Sigmoid colon (tissue), 7 donors: ENCODE measurements around the gene KREMEN1. TPM values are rescaled to one million over a fixed set of nuclear protein-coding genes. Genes with fewer than 3 reads are reported as not detected.

Experiments used
- DNase-seq: peaks from one replicate; pipeline ENCODE4 v3.0.0-alpha.2; 2019
- H3K27ac ChIP-seq, 4 donors: fragments of 200-600 bp; sonication (generic); one replicate each; pipeline ENCODE4 v1.5.1; 2016 to 2019; ENCODE audit warnings: mild to moderate bottlenecking in 1 of 4
- H3K27me3 ChIP-seq, 3 donors: fragments of 200-600 bp; sonication (generic); one replicate each; pipeline ENCODE4 v1.5.1; 2019; ENCODE audit warnings: mild to moderate bottlenecking in 1 of 3
- H3K36me3 ChIP-seq, 4 donors: fragments of 200-600 bp; sonication (generic); one replicate each; pipeline ENCODE4 v1.5.1; 2016 to 2019
- H3K4me1 ChIP-seq, 4 donors: fragments of 200-600 bp; sonication (generic); one replicate each; pipeline ENCODE4 v1.5.1; 2017 to 2019
- H3K4me3 ChIP-seq, 4 donors: fragments of 200-600 bp; sonication (generic); one replicate each; pipeline ENCODE4 v1.5.1; 2017 to 2019; ENCODE audit warnings: mild to moderate bottlenecking in 2 of 4, moderate library complexity in 1 of 4
- H3K9me3 ChIP-seq, 4 donors: fragments of 200-600 bp in 3 of 4; sonication (generic) in 3 of 4; one replicate each; pipeline versions ENCODE4 v1.5.1 to v1.6.1; 2013 to 2019
- EP300 ChIP-seq, 4 donors: sonication (generic); formaldehyde crosslinking; IDR thresholded peaks; one replicate each; pipeline ENCODE4 v1.6.1; 2017; ENCODE audit warnings: antibody characterized with exemption in 4 of 4
- POLR2A ChIP-seq, 2 donors: fragments of 450-650 bp; IDR thresholded peaks; one replicate each; pipeline ENCODE4 v1.6.1; 2016; ENCODE audit warnings: antibody characterized with exemption in 2 of 2, mild to moderate bottlenecking in 2 of 2, moderate library complexity in 2 of 2
- POLR2AphosphoS5 ChIP-seq, 4 donors: sonication (generic); formaldehyde crosslinking; IDR thresholded peaks; one replicate each; pipeline ENCODE4 v1.6.1; 2017; ENCODE audit warnings: antibody characterized with exemption in 4 of 4
- WGBS, 2 donors: extraction: QIAGEN DNeasy Blood & Tissue Kit; methylation state at CpG; one replicate each; pipeline ENCODE4 v1.1.7; 2013; 5-methylcytosine and 5-hydroxymethylcytosine counted together
- intact Hi-C: fragments of 100-400 bp; cut with DNase I; formaldehyde crosslinking; loops from one replicate; pipeline ENCODE4 v1.15.1; 2023
- polyA plus RNA-seq, 3 donors: library from polyadenylated mRNA; stranded (reverse); fragments of 200-250 nt; gene quantifications; one replicate each; pipeline ENCODE4 v1.2.3, GENCODE V29; 2013
- total RNA-seq, 4 donors: library from RNA; depleted of rRNA; stranded (reverse); fragments of >200 nt; gene quantifications; one replicate each; pipeline ENCODE4 v1.1.0, GENCODE V29; 2016
- TF ChIP-seq, protein P1 (sequence below), 4 experiments: fragments of 450-650 bp in 3 of 4; fragments of 200-600 bp in 1 of 4; IDR thresholded peaks; one replicate each; pipeline ENCODE4 v1.5.1; 2016 to 2019; ENCODE audit warnings: antibody characterized with exemption in 4 of 4, mild to moderate bottlenecking in 3 of 4, moderate library complexity in 2 of 4
- donor health status: healthy with polysubstance abuse.
- donor health status: Bipolar disorder and iron deficiency.
- donor health status: healthy.

KREMEN1 gene
- total and polyA plus RNA-seq, 7 donors, result 4.2 to 13.2 (median 6.7) TPM

DNA sequence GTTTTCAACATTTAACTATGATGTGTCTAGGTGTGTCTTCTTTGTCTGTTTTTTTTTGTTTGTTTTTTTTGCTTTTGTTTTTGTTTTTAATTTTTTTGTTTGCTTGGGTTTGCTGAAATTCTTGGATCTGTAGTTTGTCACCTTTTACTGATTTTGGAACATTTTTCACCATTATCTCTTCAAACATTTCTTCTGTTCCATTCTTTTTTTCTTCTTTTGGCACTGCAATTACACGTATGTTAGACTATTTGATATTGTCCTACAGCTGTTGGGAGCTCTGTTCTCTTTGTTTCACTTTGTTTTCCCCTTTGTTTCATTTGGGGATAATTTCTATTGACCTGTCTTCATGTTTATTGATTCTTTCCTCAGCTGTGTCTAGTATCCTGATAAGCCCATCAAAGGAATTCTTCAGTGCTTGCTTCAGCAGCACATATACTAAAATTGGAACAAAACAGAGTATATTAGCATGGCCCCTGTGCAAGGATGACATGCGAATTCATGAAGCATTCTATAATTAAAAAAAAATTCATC lies 60.8 kb downstream of the KREMEN1 start:
- TF ChIP-seq POLR2A (IDR thresholded peaks at IDR 0.05), result no peak
- Histone ChIP-seq H3K27me3 (no peaks in the 10 kb centered on the region), H3K4me1 (no peaks in the 10 kb centered on the region), H3K9me3 (no peaks in the 10 kb centered on the region), H3K27ac (no peak overlapping the region), H3K4me3 (no peak overlapping the region), H3K36me3 (peaks cover 0 to 21% (median 0%) of the 10 kb centered on the region in 4 donors)
- intact Hi-C loops, result no loop called here
- 95% methylated on average over 2 of the region's 2 CpGs for WGBS, 2 donors
- no peak for DNase-seq

DNA sequence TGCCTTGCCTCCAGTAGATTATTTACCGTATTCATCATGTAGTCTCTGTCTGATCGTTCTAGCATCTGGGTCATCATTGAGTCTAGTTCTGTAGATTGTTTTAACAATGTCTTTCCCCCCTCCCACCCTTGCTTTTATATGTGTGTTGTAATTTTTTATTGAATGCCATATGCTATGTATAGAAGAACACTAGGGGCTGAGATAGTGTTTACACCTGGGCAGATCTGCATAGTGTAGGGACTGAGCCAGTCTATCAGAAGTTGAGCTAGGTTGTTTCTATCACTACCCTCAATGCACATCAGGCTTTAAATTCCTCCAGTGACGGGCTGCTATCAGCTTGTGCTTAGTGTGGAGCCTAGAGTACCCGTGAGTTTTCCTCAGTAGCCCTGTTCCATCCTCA lies 61.6 kb downstream of the KREMEN1 start:
- H3K27me3 ChIP-seq, result no peaks in the 10 kb centered on the region
- H3K36me3 ChIP-seq, result peaks cover 0 to 28% (median 0%) of the 10 kb centered on the region in 4 donors
- TF ChIP-seq, protein P1, sequence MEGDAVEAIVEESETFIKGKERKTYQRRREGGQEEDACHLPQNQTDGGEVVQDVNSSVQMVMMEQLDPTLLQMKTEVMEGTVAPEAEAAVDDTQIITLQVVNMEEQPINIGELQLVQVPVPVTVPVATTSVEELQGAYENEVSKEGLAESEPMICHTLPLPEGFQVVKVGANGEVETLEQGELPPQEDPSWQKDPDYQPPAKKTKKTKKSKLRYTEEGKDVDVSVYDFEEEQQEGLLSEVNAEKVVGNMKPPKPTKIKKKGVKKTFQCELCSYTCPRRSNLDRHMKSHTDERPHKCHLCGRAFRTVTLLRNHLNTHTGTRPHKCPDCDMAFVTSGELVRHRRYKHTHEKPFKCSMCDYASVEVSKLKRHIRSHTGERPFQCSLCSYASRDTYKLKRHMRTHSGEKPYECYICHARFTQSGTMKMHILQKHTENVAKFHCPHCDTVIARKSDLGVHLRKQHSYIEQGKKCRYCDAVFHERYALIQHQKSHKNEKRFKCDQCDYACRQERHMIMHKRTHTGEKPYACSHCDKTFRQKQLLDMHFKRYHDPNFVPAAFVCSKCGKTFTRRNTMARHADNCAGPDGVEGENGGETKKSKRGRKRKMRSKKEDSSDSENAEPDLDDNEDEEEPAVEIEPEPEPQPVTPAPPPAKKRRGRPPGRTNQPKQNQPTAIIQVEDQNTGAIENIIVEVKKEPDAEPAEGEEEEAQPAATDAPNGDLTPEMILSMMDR (IDR thresholded peaks at IDR 0.05), result no peak
- TF ChIP-seq EP300 (IDR thresholded peaks at IDR 0.05) (no peak), POLR2AphosphoS5 (IDR thresholded peaks at IDR 0.05) (no peak), POLR2A (IDR thresholded peaks at IDR 0.05) (no peak)
- no peak for DNase-seq
- no peaks in the 10 kb centered on the region for H3K9me3 ChIP-seq
- no peak overlapping the region for H3K27ac ChIP-seq
- H3K4me3 ChIP-seq, result no peak overlapping the region
- H3K4me1 ChIP-seq, result no peaks in the 10 kb centered on the region
- intact Hi-C loops, result no loop called here
- 73 to 81% methylated on average over 4 of the region's 4 CpGs for WGBS, 2 donors

DNA sequence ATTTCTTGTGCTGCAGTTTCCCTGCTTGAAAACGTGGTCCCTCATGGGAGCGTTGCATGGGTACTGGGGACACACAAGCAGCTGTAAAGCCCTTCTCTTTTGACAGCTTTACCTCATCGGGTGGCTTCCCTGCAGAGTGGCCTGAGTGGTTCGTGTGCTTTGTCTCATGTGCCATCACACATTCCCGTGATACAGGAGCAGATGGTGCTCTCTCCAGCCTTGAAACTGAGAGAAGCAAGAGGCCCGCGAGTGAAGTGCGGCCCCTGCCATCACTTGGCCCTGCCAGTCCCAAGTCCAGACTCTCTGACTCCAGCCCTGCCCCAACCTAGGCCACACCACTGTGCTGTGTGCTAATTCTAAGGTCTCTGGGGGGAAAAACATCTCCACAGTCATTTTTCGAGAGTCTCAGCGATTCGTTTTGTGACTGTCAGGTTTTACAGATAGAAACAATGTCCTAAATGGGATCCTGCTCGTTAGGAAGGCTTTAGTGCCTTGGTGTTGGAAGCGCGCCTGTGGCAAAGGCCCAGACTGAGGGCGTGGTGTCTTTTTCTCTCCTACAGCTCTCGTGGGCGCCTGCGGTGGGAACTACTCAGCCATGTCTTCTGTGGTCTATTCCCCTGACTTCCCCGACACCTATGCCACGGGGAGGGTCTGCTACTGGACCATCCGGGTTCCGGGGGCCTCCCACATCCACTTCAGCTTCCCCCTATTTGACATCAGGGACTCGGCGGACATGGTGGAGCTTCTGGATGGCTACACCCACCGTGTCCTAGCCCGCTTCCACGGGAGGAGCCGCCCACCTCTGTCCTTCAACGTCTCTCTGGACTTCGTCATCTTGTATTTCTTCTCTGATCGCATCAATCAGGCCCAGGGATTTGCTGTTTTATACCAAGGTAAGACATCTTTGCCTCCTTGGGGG lies 64.2 kb downstream of the KREMEN1 start:
- Histone ChIP-seq H3K4me1 (no peaks in the 10 kb centered on the region), H3K36me3 (peaks cover 0 to 44% (median 0%) of the 10 kb centered on the region in 4 donors), H3K27me3 (no peaks in the 10 kb centered on the region), H3K4me3 (no peak overlapping the region), H3K27ac (no peak overlapping the region), H3K9me3 (no peaks in the 10 kb centered on the region)
- 87% methylated on average over 31 of the region's 31 CpGs for WGBS, 2 donors
- DNase-seq, result no peak
- TF ChIP-seq POLR2A (IDR thresholded peaks at IDR 0.05) (no peak), POLR2AphosphoS5 (IDR thresholded peaks at IDR 0.05) (no peak), EP300 (IDR thresholded peaks at IDR 0.05) (no peak)
- TF ChIP-seq, protein P1 (IDR thresholded peaks at IDR 0.05), result no peak
- intact Hi-C loops, result no loop called here

DNA sequence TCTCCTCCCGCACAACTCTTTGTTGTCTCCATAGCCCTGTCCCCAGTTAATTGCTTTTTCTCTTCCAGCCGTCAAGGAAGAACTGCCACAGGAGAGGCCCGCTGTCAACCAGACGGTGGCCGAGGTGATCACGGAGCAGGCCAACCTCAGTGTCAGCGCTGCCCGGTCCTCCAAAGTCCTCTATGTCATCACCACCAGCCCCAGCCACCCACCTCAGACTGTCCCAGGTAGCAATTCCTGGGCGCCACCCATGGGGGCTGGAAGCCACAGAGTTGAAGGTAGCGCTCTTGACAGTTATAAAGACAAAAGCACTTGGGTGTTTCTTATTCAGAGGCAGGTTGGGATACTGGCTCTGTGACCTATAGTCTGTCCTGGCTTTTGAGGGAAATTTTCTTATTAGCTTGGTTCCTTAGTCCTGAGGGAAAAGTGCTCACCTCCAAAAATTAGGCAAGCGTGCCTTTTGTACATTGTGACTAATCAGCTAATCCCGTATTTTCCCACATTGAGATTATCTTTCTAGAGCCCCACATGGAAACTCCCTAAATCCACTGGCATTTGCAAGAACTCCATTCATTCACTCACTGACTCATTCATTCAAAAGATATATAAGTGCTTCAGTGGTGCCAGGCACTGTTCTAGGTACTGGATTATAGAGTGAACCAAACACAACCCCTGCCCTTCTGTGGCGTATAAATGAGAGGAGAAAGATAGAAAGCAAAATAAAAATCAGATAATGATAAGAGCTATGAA lies 65.9 kb downstream of the KREMEN1 start:
- intact Hi-C loops, result no loop called here
- TF ChIP-seq EP300 (IDR thresholded peaks at IDR 0.05) (no peak), POLR2AphosphoS5 (IDR thresholded peaks at IDR 0.05) (no peak), POLR2A (IDR thresholded peaks at IDR 0.05) (no peak)
- TF ChIP-seq, protein P1 (IDR thresholded peaks at IDR 0.05), result no peak
- H3K4me3 ChIP-seq, result no peak overlapping the region
- no peaks in the 10 kb centered on the region for H3K27me3 ChIP-seq
- peaks cover 0 to 45% (median 0%) of the 10 kb centered on the region in 4 donors for H3K36me3 ChIP-seq
- WGBS, 2 donors, result 95 to 96% methylated on average over 13 of the region's 13 CpGs
- no peak for DNase-seq
- no peak overlapping the region for H3K27ac ChIP-seq
- no peaks in the 10 kb centered on the region for H3K9me3 ChIP-seq
- no peaks in the 10 kb centered on the region for H3K4me1 ChIP-seq
